Muscle of back (tissue), 11 donors: ENCODE measurements around the gene KLHL40. TPM values are rescaled to one million over a fixed set of nuclear protein-coding genes. Genes with fewer than 3 reads are reported as not detected.
A peak's percentile ranks its signal among the peaks of the same experiment; 100 is the strongest.

Source experiments
- DNase-seq, 3 donors: peaks; one replicate each; pipeline versions ENCODE4 v3.0.0 to v3.0.0-alpha.2; 2013
- polyA plus RNA-seq, 10 donors: library from polyadenylated mRNA; unstranded; fragments of 120-200 nt; gene quantifications; one replicate each; pipeline ENCODE4 v1.2.1, GENCODE V29; 2013; ENCODE audit not compliant: insufficient read length in 10 of 10

The KLHL40 gene
- polyA plus RNA-seq, 10 donors, result 69.8 to 138 (median 122) TPM

DNA sequence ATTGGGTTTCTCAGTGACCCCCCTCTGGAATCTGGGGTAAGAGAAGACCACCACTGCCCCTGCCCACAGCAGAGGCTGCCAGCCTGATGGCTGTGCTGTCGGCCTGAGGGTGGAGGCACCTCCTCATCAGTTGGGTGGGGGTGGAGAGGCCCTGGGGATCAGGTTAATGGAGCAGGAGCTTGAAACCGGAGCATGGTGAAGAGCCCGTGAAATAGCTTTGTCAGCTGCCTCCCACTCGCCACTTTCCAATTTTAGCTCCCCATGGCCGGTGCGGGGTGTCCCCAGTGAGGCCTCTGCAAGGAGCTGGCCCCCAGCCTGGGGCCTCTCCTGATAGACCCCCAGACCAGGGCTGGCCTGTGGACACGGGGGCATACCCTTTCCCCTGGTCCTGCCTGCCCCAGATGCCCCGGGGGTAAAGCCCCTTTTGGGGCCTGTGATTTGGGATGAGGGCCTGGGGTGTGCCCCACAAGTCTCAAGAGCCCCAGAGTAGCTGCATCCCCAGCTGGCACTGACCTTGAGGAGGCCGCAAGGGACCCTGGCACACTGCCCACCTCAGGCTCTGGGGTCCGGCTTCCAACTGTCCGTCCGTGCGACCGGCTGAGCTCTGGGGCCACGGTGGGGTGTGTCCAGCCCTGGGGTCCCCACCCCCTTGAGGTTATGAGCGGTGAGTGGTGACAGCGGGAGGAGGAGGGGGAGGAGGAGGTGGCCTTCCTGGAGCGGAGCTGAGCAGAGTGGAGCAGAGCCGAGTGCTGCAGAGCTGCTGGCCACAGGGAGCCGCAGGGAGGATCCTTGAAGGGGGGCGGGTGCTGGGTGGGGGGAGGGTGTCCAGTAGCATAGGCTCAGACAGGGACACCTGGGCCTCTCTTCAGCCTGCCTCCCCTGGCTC, 17.0 kb downstream of the KLHL40 start, which contains the start of gene HHATL:
Gene HHATL (minus strand): TSS at position 733 of the 886 bp plus-strand sequence. CDS start 1,972 bp downstream, outside the sequence.
- peak; percentile 42 to 53 (median 44) for DNase-seq

DNA sequence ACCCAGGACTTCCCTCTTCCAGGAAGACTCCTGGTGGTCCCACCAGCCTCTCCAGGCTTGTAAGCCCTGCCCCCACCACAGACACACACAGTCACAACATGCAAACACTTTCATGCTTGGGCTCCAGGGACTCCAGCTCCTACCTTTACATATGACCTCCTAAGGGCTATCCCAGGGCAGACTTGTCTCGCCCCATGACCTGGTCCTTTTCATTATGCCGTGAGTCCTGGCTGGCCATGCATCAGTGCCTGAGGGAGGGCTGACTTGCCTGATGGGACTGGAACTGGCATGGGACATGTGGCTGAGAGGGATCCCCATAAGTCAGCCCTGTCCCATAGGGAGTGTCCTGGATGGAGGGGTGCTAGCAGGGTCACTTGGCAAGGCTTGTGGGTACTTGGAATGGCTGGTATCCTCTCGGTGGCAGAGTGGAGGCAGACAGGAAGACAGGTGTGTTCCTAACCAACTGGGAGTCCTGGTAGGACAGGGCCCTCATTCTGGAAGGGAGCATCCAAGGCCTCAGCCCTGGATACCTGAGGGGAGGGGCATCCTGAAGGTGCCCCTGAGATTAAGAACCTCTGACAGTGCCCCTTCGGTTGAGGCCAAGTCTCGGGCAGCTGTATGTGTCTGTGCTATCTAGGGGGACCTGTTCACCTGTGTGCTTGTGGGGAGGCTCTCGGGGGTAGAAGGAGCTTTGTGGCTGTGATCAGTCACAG, 17.8 kb downstream of the KLHL40 start:
- DNase-seq, result no peak

DNA sequence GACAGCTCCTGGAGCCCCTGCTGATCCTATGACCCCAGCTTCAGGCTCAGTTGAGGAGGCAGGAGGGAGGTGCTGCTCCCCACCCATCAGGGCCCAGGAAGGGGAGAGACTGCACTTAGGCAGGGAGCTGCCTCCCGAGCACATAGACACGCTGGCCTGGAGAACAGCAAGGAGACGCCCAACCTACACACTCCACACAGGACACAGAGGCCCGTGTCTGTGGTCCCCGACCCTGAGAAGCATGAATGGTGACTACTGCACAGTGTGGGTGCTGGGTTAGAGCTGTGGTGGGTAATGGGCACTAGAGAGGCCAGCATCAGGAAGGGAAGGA, 18.3 kb downstream of the KLHL40 start:
- DNase-seq, result no peak

DNA sequence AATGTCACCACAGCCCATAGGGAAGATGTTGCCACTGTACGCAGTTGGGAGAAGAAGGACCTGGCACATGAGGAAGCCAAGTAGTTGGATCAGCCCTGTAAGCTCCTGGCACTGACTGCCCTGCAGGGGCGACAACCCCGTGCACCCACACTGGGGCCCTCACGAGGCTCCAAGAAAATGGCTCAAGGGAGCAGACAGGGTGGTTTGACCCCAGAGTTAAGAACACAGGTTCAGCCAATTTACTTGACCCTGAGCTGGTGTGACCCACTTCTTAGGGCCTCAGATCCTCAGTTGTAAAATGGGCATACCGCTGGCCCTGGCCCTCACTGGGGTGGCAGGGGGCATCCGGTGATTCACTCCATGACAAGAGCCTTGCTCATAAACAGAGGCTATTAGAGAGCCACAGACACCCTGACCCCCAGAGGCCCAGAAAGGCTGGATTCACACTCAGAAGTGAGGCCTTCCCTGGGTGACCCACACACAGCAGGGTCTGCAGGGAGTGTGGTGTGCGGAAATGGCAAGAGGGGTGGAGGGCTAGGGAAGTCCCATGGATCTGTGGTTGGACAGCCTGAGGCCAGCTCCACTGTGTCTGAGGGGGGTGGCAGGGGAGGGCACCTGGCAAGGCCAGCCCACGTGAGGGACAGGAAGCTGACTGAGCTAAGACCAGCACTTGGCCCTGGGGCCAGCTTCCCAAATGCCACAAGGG, 19.0 kb downstream of the KLHL40 start:
- DNase-seq, result no peak

DNA sequence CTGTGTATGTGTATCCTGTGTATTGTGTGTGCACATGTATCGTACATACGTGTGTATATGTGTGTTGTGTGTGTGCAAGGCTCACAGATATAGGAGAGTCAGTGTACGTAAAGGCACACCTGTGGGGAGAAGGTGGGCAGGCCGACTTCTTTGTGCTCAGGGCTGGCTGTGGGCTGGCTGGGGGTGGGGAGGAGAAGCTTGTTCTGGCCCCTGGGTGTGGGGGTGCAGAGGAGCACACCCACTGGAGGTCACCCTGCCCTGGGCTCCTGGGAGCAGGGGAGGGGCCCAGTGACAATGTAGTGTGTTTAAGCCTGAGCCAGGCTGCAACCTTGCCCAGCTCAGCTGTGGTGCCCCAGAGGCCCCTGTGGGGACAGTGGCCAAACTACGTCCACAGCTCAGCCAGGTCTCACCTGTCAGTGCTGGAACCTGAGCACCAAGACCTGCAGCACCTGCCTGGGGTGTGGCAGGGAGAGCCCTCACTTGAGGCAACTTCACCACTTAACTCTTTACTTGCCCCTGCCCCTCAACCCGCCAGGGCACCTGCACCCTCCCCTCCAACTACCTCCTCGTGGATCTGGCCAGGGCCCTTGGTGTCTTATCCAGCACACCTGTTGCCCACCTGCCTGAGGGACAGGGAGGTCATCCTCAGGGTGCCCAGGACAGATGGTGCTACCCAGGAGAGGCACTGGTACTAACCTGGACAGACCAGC, 19.9 kb downstream of the KLHL40 start:
- DNase-seq, result no peak

DNA sequence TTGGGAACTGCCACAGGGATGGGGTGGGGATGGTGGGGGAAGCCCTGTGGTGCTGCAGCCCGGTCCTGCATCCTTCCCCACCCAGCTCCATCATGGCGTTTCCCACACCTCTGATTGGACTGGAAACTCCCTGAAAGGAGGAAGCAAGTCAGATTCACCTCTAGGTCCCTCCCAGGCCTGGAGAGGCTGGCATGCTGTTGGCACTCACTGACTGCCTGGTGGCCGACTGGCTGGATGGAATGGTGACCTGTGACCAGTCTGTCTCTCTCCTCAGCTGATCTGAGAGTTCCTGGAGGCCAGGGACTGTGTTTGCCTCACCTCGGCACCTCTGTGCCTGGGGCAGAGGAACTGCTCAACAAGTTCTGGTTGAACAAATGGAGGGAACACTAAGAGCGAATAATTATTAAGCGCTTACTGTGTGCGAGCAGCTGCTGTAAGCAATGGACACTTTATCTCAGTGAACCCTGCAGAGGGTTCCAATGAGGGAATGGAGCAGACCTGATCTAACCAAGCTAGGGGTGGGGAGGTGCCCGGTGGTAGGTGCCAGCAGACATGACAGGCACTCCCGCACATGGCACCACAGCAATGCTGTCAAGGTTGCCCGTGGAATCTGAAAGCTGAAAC, 20.7 kb downstream of the KLHL40 start:
- DNase-seq, result no peak

DNA sequence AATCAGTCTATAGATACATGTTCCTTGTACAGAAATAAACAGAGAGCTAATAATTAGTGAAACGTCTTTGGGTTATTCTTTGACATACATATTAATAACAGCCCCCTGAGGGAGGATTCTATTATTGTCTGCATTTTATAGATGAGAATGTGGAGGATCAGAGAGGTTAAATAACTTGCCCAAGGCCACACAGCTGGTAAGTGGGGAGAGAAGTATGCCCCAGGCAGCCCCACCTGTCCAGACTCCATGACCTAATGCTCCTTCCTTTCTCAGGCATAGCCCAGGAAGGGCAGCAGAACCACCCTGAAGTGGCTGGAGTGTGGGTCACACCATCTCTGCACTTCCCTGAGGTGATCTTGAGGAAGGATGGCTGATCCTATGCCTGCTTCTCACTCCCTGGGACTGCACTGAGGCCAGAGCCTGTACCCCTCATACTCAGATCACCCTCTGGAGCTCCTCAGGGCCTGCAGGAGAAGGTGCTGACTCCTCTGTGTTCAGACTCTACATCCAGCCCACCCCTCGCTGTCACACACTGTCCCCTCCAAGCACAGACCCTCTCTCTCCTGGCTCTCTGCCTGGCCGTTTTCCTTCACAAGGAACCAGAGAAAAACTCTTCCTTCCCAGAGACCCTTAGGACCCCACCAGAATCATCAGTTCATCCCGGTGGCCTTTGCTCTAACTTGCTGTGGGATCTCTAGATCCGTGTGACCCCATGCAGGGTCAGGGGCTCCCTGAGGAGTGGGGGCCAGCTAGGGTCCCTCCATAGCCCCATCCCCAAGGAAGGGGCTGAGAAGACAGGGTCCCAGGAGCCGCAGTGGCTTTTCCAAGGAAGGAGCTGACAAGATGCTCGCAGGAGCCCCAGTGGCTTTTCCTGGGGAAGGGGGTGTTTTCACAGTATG, 21.6 kb downstream of the KLHL40 start:
- no peak for DNase-seq

DNA sequence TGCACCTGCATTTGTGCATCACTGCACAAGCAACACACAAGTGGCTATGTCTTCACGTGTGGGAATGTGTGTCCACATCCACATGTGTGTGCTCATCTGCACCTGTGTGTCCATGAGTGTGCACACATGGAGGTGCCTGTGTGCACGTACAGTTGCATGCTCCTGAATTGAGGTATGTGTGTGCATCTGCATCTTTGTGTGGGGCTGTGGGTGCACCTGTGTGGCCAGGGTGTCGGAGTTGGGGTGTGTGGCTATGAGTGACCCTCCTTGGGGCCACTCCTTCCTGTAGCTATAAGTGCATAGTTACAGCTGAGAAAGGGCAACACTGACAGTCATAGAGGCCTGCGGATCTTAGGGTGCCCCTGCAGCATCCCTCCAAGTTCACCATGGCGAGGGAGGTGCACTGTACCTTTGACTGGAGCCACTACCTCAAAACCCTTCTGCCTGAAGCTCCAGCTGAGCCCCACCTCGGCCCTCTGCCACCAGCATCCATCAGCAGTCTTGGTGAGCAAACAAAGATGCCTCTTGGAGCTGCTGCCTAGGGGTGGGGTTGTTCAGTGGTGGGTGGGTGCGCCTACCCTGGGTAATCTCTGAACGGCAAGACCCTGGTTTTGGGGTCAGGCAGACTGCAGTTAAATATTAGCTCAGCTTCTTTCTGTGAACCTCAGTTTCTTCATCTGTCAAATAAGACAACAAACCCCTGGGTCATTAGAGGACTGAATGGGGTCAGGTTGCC, 22.5 kb downstream of the KLHL40 start:
- no peak for DNase-seq

DNA sequence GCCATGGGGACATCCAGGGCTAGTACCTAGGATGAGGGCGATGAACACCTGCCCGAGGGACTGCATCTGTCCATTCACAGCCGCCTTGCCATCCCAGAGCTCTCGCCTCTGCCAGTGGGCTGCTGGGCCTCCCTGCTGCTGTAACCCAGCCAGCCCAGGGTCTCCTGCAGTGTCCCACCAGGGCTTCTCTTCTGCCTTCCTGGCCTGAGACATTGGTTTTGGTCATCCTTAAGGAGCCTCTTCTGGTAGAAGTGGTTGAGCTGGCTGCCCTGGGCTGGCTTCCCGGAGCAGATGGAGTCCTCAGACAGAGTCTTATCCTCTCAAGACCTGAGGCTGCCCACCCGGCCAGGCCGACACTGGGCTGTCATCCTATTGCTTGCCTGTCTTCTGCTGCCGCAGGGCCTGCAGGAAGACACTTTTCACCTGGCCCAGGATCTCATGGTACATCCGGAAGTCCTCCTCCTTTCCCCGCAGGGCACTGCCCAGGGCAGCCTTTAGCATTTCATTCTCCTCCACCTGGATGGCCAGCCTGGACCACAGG, 23.3 kb downstream of the KLHL40 start:
- no peak for DNase-seq

DNA sequence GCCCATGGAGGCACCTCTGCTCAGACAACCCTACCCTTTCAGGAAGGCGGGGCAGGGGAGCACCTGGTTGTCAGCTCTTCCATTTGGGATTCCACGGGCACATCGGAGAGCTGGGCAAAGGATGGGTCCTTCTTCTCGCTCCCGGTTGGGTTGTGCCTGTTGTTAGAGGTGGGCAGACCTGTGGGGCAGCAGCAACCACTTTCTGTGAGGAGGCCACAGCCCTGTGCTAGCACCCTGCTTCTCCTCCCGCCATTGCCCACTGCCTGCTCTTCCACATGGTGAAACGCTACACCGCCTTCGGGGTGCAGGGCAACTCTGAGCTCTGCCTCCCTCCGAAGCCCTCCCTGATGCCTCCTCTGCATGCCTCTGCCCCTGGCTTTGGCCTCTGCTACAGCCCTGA, 24.3 kb downstream of the KLHL40 start:
- DNase-seq, result no peak

DNA sequence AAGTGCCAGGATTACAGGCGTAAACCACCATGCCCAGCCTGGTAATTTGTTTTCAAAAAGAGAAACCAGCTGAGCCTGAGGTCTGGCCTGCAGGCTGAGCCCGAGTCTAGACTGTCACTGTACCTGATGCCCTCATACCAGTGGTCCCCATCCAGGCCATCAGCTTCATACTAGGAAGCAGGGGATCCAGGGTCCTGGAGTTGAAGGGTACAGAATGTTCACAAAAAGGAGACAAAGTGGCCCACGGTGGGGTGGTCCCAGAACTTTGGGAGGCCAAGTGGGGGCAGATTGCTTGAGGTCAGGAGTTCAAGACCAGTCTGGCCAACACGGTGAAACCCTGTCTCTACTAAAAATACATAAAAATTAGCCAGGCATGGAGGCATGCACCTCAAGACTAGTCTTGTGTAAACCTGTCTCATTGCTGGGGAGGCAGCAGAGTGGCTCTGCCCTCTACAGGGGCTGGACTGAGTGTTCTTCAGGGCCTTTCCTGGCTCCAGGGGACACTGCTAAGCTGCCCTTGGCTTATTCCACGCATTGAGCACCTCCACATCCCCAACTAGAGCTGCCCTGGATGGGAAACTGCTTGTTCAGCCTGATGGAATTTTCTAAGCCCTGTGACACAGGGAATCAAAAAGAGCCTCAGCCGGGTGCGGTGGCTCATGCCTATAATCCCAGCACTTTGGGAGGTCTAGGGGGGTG, 25.1 kb downstream of the KLHL40 start:
- no peak for DNase-seq

DNA sequence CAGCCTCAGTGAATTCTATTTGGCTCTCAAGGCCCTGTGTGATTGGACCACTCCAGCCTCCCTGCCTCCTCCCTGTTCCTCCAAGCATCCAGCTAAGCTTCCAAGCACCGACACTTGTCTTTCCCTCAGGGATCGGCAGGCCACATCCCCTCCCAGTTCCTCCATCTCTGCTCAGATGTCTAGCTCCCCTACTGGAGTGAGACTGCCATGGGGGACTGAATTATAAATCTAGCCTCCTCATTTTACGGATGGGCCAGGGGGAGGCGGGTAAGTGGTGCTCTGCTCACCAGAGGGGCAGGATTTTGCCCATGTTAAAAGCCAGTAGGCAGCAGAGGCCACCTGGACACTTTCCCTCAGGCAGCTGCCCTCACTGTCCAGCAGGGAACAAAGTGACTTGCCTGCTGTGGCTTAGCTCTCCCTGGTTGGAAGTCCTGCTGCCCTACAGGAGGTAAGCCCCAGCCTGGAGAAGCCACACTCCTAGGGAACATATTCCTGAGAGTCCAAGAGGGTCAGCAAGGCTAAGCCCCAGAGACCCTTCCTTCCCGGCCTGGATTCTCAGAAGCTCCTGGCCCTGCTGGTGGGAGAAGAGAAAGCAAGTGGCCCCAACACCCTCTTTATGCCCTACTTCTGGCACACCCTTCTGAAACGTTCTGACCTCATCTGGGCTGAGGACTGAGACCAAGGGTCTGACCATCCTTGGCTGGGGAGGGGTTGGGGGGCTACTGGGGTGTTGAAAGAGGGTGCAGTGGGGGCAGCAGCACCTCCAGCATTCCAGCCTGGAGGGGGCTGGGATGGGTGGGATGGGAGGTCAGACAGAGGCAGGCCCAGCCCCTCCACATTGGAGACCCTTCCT, 26.4 kb downstream of the KLHL40 start:
- DNase-seq, result no peak

DNA sequence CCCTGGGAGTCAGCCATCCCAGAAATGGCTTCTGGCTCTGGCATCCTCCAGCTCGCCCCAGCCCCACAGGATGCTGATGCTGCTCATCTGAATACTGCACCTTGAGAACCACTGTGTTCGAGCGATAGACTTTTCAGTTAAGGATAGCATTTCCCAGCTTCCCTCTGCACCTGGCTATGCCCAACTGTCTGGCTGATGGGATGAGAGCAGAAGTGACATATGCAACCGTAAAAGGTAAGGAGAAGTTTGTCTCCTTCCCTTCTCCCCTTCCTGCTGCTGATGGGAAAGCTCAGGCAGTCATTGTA, 27.0 kb downstream of the KLHL40 start:
- DNase-seq, result no peak

DNA sequence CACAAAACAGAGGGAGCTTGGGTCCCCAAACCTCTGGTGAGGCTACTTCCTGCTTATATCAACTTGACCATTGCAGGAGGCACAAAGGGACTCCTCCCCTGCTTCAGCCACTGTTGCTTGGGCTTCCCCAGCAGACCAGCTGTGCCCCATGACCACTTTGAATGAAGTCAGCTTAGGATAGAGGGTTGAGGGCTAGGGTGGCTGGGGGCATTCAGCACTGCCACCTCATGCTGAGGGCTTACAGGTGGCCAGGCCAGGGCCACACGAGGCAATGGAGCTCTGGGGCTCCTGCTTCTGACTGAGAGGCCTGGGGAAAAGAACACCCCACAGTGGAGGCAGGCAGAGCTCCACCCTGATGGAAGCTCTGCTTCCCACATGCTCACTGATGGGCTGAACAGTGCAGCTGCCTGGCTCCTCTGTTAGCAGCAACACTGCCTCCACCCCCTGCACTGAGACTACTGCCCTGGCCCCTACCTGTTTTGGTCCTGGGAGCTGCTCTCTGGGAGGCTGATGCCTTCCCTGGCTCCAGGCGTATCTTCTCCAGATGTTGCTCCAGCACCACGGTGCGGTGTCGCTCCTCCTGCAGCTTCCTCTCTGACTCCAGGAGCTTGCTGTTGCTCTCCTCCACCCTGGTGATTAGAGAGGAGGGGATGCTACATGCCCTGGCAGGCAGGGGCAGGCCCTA, 27.5 kb downstream of the KLHL40 start:
- DNase-seq, result no peak

DNA sequence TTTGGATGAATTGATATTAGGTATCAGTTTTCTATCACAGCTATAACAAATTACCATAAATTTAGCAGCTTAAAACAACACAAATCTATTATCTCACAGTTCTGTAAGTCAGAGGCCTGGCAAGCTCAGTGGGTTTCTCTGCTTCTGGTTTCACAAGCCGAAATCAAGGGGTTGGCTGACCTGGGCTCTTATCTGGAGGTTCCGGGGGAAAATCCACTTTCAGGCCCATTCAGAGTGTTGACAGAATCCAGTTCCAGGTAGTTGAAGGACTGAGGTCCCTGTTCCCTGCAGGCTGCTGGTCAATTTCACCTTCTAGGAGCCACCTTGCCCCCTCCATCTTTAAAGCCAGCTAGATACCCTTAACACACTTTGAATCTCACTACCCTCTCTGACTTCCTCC, 28.4 kb downstream of the KLHL40 start:
- DNase-seq, result no peak

DNA sequence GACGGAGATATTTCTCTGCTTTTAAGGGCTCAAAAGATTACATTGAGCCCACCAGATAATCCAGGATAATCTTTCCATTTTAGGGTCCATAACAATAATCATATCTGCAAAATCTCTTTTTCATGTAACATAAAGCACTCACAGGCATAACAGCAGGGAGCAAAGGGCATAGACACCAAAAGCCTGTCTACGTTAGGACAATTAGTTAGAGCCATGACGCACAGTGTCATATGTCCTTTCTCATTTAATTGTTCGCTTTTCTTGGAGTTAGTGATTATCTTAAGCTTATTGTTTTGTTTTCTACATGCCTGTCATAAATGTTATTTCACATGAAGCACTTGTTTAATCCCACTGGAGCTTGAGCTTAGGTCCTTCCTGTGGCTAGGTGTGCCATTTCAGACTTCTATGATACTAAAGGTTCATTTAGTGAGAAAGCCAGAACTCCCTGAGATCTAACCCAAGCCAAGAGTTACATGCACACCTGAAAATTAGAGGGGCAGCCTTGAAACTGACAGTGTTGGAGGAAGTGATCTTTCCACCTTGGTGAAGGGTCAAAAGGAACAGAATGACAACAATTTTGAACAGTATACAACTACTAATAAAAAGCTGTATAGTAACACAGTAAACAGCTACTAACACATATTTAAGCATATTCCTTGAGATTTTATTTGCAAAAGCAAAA, 29.0 kb downstream of the KLHL40 start:
- DNase-seq, result no peak

DNA sequence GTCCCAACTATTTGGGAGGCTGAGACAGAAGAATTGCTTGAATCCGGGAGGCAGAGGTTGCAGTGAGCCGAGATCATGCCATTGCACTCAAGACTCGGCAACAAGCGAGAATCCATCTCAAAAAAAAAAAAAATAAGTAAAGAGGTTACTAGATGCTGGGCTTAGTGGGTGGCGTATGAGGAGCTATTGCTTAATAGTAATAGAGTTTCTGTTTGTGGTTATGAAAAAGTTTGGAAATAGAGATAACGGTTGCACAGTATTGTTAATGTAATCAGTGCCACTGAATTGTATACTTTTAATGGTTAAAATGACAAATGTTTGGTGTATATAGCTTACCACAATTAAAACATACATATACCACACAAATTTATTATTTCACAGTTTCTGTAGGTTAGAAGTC, 32.0 kb downstream of the KLHL40 start:
- DNase-seq, result no peak
